Body of pancreas (tissue), 4 donors: ENCODE measurements around the gene CDKL4.

Experiments
- POLR2A ChIP-seq, 3 donors: fragments of 450-650 bp; IDR thresholded peaks; one replicate each; pipeline ENCODE4 v1.6.1; 2016; ENCODE audit warnings: antibody characterized with exemption in 3 of 3, mild to moderate bottlenecking in 2 of 3
- TF ChIP-seq, protein P1 (sequence below), 7 experiments: fragments of 450-650 bp in 4 of 7; fragments of 200-600 bp in 3 of 7; sonication (generic) in 3 of 7; IDR thresholded peaks; one replicate each; pipeline ENCODE4 v1.5.1; 2016 to 2019; ENCODE audit warnings: antibody characterized with exemption in 7 of 7

DNA sequence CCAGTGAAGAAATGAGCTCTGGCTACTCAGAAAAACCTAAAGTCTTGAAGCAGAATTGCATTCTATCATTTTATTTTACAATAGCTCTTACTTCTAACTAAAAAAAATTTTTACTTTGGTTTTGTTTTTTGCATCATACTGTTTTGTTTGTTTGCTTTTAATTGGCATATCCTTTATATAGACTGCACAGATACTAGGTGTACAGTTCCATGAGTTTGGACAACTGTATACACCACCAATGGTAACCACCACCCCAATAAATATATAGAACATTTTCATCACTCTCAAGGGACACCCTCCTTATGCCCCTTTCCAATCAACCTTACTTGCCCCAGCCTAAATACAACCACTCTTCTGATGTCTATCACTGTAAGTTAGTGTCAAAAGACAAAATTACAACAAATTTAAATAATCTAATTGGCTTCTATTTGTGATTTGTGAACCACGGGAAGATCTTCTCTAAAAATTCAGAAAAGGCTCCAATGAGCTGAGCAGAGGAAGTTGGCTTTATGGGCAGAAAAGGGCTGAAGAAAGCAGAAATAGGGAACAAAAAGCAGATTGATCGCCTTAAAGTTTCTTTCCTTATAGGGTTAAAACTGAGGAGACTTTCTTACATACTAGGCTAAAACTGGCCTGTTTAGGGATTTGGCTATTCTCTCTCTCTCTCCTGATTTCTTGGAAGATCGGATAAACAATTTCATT is 100.7 kb downstream of the CDKL4 start:
- TF ChIP-seq, protein P1, sequence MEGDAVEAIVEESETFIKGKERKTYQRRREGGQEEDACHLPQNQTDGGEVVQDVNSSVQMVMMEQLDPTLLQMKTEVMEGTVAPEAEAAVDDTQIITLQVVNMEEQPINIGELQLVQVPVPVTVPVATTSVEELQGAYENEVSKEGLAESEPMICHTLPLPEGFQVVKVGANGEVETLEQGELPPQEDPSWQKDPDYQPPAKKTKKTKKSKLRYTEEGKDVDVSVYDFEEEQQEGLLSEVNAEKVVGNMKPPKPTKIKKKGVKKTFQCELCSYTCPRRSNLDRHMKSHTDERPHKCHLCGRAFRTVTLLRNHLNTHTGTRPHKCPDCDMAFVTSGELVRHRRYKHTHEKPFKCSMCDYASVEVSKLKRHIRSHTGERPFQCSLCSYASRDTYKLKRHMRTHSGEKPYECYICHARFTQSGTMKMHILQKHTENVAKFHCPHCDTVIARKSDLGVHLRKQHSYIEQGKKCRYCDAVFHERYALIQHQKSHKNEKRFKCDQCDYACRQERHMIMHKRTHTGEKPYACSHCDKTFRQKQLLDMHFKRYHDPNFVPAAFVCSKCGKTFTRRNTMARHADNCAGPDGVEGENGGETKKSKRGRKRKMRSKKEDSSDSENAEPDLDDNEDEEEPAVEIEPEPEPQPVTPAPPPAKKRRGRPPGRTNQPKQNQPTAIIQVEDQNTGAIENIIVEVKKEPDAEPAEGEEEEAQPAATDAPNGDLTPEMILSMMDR (IDR thresholded peaks at IDR 0.05): no peak
- TF ChIP-seq POLR2A (IDR thresholded peaks at IDR 0.05): no peak
